Pons (tissue), 1 donor: ENCODE data around the gene LDAH.
"Not testable (repeated sequence)": the region's sequence is repeated elsewhere in the genome, so short reads cannot be mapped to it uniquely, and the experiment has no call there.

Source experiments
- DNase-seq: peaks from one replicate; pipeline ENCODE4 v3.0.0-alpha.2; 2016; ENCODE audit warnings: low spot score

The LDAH gene

GRCh38 chr2:20722592-20723240 lies 100.2 kb downstream of the LDAH start:
- no peak for DNase-seq

- no peak for DNase-seq
Measured at GRCh38 chr2:20717641-20718040, 105.3 kb downstream of the LDAH start.

- not testable (repeated sequence) for DNase-seq
Measured at GRCh38 chr2:20716164-20716563, 106.7 kb downstream of the LDAH start.

GRCh38 chr2:20714412-20714811 lies 108.5 kb downstream of the LDAH start:
- not testable (repeated sequence) for DNase-seq

- not testable (repeated sequence) for DNase-seq
Measured at GRCh38 chr2:20713585-20713984, 109.3 kb downstream of the LDAH start.

GRCh38 chr2:20711641-20712040 lies 111.3 kb downstream of the LDAH start:
- not testable (repeated sequence) for DNase-seq

- no peak for DNase-seq
Measured at GRCh38 chr2:20707601-20708000, 115.3 kb downstream of the LDAH start.

GRCh38 chr2:20706786-20707185 lies 116.1 kb downstream of the LDAH start:
- DNase-seq = no peak

GRCh38 chr2:20706217-20706616 lies 116.7 kb downstream of the LDAH start:
- DNase-seq = no peak

- no peak for DNase-seq
Measured at GRCh38 chr2:20704886-20705285, 118.0 kb downstream of the LDAH start.

- DNase-seq = no peak
Measured at GRCh38 chr2:20702563-20702962, 120.3 kb downstream of the LDAH start.

GRCh38 chr2:20698916-20699613 lies 123.8 kb downstream of the LDAH start:
- no peak for DNase-seq

- no peak for DNase-seq
Measured at GRCh38 chr2:20697322-20697934, 125.5 kb downstream of the LDAH start.

GRCh38 chr2:20696366-20696765 lies 126.5 kb downstream of the LDAH start:
- DNase-seq = no peak

GRCh38 chr2:20693317-20693716 lies 129.6 kb downstream of the LDAH start:
- DNase-seq = no peak

- DNase-seq = no peak
Measured at GRCh38 chr2:20692081-20692480, 130.8 kb downstream of the LDAH start.

GRCh38 chr2:20691076-20691734 lies 131.7 kb downstream of the LDAH start:
- no peak for DNase-seq

- DNase-seq = no peak
Measured at GRCh38 chr2:20689428-20690264, 133.3 kb downstream of the LDAH start.

GRCh38 chr2:20687260-20687832 lies 135.6 kb downstream of the LDAH start:
- DNase-seq = no peak

GRCh38 chr2:20684581-20685063 lies 138.3 kb downstream of the LDAH start:
- DNase-seq = no peak

GRCh38 chr2:20682167-20682920 lies 140.6 kb downstream of the LDAH start:
- DNase-seq = peak; percentile 8
